ENCODE results near the gene TRIM38. TPM values are rescaled to one million over a fixed set of nuclear protein-coding genes. Genes with fewer than 3 reads are reported as not detected.
A peak's percentile ranks its signal among the peaks of the same experiment; 100 is the strongest.
"Not testable (repeated sequence)": the region's sequence is repeated elsewhere in the genome, so short reads cannot be mapped to it uniquely, and the experiment has no call there.

Gene TRIM38
- total RNA-seq, 2 donors from 2014 or later, result 21.3 to 39.9 TPM

GRCh38 chr6:25987845-25988244, 25.2 kb downstream of the TRIM38 start:
- Mint-ChIP-seq H3K36me3 (ENCODE audit: insufficient read depth in 2 of 2) (peaks cover 8 to 26% of the 10 kb centered on the region in 2 donors), H3K27me3 (ENCODE audit: low read depth) (no peaks in the 10 kb centered on the region), H3K27ac (peak overlapping the region; percentile 74), H3K4me1 (ENCODE audit: low read depth) (peaks cover 22% of the 10 kb centered on the region), H3K9me3 (no peaks in the 10 kb centered on the region), H3K4me3 (no peak overlapping the region)
- DNase-seq (no peak), ATAC-seq (replicated peaks in 1 of 2) (no peak)

GRCh38 chr6:25990172-25990873, 27.7 kb downstream of the TRIM38 start:
- no peak for DNase-seq
- no peaks in the 10 kb centered on the region for H3K27me3 Mint-ChIP-seq (ENCODE audit: low read depth)
- H3K36me3 Mint-ChIP-seq (ENCODE audit: insufficient read depth in 2 of 2), result peaks cover 5 to 9% of the 10 kb centered on the region in 2 donors
- H3K4me3 Mint-ChIP-seq, result no peak overlapping the region
- H3K4me1 Mint-ChIP-seq (ENCODE audit: low read depth), result peaks cover 22% of the 10 kb centered on the region
- no peaks in the 10 kb centered on the region for H3K9me3 Mint-ChIP-seq
- peak overlapping the region; percentile 73 for H3K27ac Mint-ChIP-seq
- no peak for ATAC-seq (replicated peaks in 1 of 2)

GRCh38 chr6:25991785-25992412, 29.3 kb downstream of the TRIM38 start:
- Mint-ChIP-seq H3K27ac (peak overlapping the region; percentile 97), H3K4me1 (ENCODE audit: low read depth) (peaks cover 24% of the 10 kb centered on the region), H3K36me3 (ENCODE audit: insufficient read depth in 2 of 2) (peaks cover 2 to 6% of the 10 kb centered on the region in 2 donors), H3K27me3 (ENCODE audit: low read depth) (no peaks in the 10 kb centered on the region), H3K4me3 (peak overlapping the region; percentile 98 to 99), H3K9me3 (no peaks in the 10 kb centered on the region)
- DNase-seq (peak; percentile 51 to 64), ATAC-seq (replicated peaks in 1 of 2) (peak; percentile 47 to 55)

GRCh38 chr6:25992413-25993340, 30.1 kb downstream of the TRIM38 start:
- DNase-seq (peak; percentile 94 to 99), ATAC-seq (replicated peaks in 1 of 2) (peak; percentile 93 to 94)
- no peaks in the 10 kb centered on the region for H3K9me3 Mint-ChIP-seq
- H3K36me3 Mint-ChIP-seq (ENCODE audit: insufficient read depth in 2 of 2), result peaks cover 2 to 4% of the 10 kb centered on the region in 2 donors
- H3K4me1 Mint-ChIP-seq (ENCODE audit: low read depth), result peaks cover 27% of the 10 kb centered on the region
- peak overlapping the region; percentile 98 to 99 for H3K4me3 Mint-ChIP-seq
- H3K27ac Mint-ChIP-seq, result peak overlapping the region; percentile 97
- H3K27me3 Mint-ChIP-seq (ENCODE audit: low read depth), result no peaks in the 10 kb centered on the region

GRCh38 chr6:25993341-25993684, 30.7 kb downstream of the TRIM38 start:
- Mint-ChIP-seq H3K4me3 (peak overlapping the region; percentile 83 to 98), H3K4me1 (ENCODE audit: low read depth) (peaks cover 27% of the 10 kb centered on the region)
- H3K36me3 Mint-ChIP-seq (ENCODE audit: insufficient read depth in 2 of 2); H3K9me3 Mint-ChIP-seq; ATAC-seq (replicated peaks in 1 of 2); H3K27ac Mint-ChIP-seq; H3K27me3 Mint-ChIP-seq (ENCODE audit: low read depth); DNase-seq: not testable (repeated sequence)

GRCh38 chr6:25995507-25995906, 32.9 kb downstream of the TRIM38 start:
- ATAC-seq (replicated peaks in 1 of 2), result no peak
- Mint-ChIP-seq H3K27ac (no peak overlapping the region), H3K4me1 (ENCODE audit: low read depth) (peaks cover 27% of the 10 kb centered on the region)

GRCh38 chr6:25997921-25998320, 35.3 kb downstream of the TRIM38 start:
- H3K36me3 Mint-ChIP-seq (ENCODE audit: insufficient read depth in 2 of 2), result peaks cover 4 to 6% of the 10 kb centered on the region in 2 donors
- H3K27ac Mint-ChIP-seq, result no peak overlapping the region
- H3K27me3 Mint-ChIP-seq (ENCODE audit: low read depth), result no peaks in the 10 kb centered on the region
- H3K4me1 Mint-ChIP-seq (ENCODE audit: low read depth), result peaks cover 21% of the 10 kb centered on the region
- no peaks in the 10 kb centered on the region for H3K9me3 Mint-ChIP-seq
- no peak for ATAC-seq (replicated peaks in 1 of 2)
- H3K4me3 Mint-ChIP-seq, result no peak overlapping the region
- no peak for DNase-seq

More at GRCh38 chr6:25995507-25995906, 32.9 kb downstream of the TRIM38 start:
- no peaks in the 10 kb centered on the region for H3K9me3 Mint-ChIP-seq
- H3K36me3 Mint-ChIP-seq (ENCODE audit: insufficient read depth in 2 of 2), result peaks cover 4 to 8% of the 10 kb centered on the region in 2 donors
- no peak for DNase-seq
- no peaks in the 10 kb centered on the region for H3K27me3 Mint-ChIP-seq (ENCODE audit: low read depth)
- H3K4me3 Mint-ChIP-seq, result peak overlapping the region in 1 of 2 donors; percentile 19

- Mint-ChIP-seq H3K4me3 (no peak overlapping the region), H3K27me3 (ENCODE audit: low read depth) (no peaks in the 10 kb centered on the region), H3K36me3 (ENCODE audit: insufficient read depth in 2 of 2) (peaks cover 4 to 6% of the 10 kb centered on the region in 2 donors), H3K4me1 (ENCODE audit: low read depth) (peaks cover 20% of the 10 kb centered on the region), H3K9me3 (no peaks in the 10 kb centered on the region), H3K27ac (no peak overlapping the region)
- DNase-seq (no peak), ATAC-seq (replicated peaks in 1 of 2) (no peak)
Measured at GRCh38 chr6:25998379-25998778, 35.8 kb downstream of the TRIM38 start.

GRCh38 chr6:25999225-25999624, 36.6 kb downstream of the TRIM38 start:
- peaks cover 12% of the 10 kb centered on the region for H3K4me1 Mint-ChIP-seq (ENCODE audit: low read depth)
- not testable (repeated sequence) for H3K36me3 Mint-ChIP-seq (ENCODE audit: insufficient read depth in 2 of 2); H3K4me3 Mint-ChIP-seq; H3K9me3 Mint-ChIP-seq; DNase-seq; H3K27me3 Mint-ChIP-seq (ENCODE audit: low read depth); H3K27ac Mint-ChIP-seq; ATAC-seq (replicated peaks in 1 of 2)

- H3K27me3 Mint-ChIP-seq (ENCODE audit: low read depth), result no peaks in the 10 kb centered on the region
Measured at GRCh38 chr6:26000366-26001144, 38.0 kb downstream of the TRIM38 start.

GRCh38 chr6:26003102-26003694, 40.6 kb downstream of the TRIM38 start:
- no peaks in the 10 kb centered on the region for H3K9me3 Mint-ChIP-seq
- ATAC-seq (replicated peaks in 1 of 2), result peak in 1 of 2 donors; percentile 47
- peak; percentile 46 to 49 for DNase-seq
- H3K27me3 Mint-ChIP-seq (ENCODE audit: low read depth), result no peaks in the 10 kb centered on the region
- H3K4me3 Mint-ChIP-seq, result no peak overlapping the region
- H3K27ac Mint-ChIP-seq, result no peak overlapping the region
- H3K36me3 Mint-ChIP-seq (ENCODE audit: insufficient read depth in 2 of 2), result peaks cover 4 to 5% of the 10 kb centered on the region in 2 donors
- H3K4me1 Mint-ChIP-seq (ENCODE audit: low read depth), result peaks cover 13% of the 10 kb centered on the region

More at GRCh38 chr6:26000366-26001144, 38.0 kb downstream of the TRIM38 start:
- no peak for DNase-seq
- Mint-ChIP-seq H3K36me3 (ENCODE audit: insufficient read depth in 2 of 2) (peaks cover 4 to 6% of the 10 kb centered on the region in 2 donors), H3K4me1 (ENCODE audit: low read depth) (peaks cover 6% of the 10 kb centered on the region), H3K27ac (no peak overlapping the region), H3K9me3 (no peaks in the 10 kb centered on the region), H3K4me3 (no peak overlapping the region)
- no peak for ATAC-seq (replicated peaks in 1 of 2)

All from activated T-cell treated with anti-CD3 and anti-CD28 coated beads, Interleukin-2, amount 50 U/mL, for 72 hours (primary cell).